HFF-Myc (cell line): ENCODE results near the gene SHROOM1.

Experiments
- DNase-seq: peaks from one replicate; pipeline ENCODE4 v3.0.0-alpha.2; 2011; ENCODE audit warnings: low read depth; ENCODE audit errors: extremely low read depth
- H3K4me3 ChIP-seq: replicated peaks from 2 replicates; pipeline ENCODE4 v1.5.1; 2011; ENCODE audit warnings: low read depth, mild to moderate bottlenecking, control low read depth, low read length
- TF ChIP-seq, protein P1 (sequence below): IDR thresholded peaks from 2 replicates; pipeline ENCODE4 v1.5.1; 2012; ENCODE audit warnings: mild to moderate bottlenecking, low read depth, low read length, control low read depth; ENCODE audit errors: missing control alignments

SHROOM1 gene

DNA sequence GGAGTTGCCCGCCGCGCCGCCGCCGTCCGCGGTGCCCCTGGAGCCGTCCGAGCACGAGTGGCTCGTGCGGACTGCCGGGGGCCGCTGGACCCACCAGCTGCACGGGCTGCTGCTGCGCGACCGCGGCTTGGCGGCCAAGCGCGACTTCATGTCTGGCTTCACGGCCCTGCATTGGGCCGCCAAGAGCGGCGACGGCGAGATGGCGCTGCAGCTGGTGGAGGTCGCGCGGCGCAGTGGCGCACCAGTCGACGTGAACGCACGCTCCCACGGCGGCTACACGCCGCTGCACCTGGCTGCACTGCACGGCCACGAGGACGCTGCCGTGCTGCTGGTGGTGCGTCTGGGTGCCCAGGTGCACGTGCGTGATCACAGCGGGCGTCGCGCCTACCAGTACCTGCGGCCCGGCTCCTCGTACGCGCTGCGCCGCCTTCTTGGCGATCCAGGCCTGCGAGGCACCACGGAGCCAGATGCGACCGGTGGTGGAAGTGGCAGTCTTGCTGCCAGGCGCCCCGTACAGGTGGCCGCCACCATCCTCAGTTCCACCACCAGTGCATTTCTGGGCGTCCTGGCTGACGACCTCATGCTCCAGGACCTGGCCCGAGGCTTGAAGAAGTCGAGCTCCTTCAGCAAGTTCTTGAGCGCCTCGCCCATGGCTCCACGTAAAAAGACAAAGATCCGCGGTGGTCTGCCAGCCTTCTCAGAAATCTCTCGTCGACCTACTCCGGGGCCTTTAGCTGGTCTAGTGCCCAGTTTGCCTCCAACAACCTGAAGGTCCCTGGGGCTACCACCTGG, 15.7 kb downstream of the SHROOM1 start:
- no peak overlapping the region for H3K4me3 ChIP-seq
- DNase-seq, result no peak
- TF ChIP-seq, protein P1, sequence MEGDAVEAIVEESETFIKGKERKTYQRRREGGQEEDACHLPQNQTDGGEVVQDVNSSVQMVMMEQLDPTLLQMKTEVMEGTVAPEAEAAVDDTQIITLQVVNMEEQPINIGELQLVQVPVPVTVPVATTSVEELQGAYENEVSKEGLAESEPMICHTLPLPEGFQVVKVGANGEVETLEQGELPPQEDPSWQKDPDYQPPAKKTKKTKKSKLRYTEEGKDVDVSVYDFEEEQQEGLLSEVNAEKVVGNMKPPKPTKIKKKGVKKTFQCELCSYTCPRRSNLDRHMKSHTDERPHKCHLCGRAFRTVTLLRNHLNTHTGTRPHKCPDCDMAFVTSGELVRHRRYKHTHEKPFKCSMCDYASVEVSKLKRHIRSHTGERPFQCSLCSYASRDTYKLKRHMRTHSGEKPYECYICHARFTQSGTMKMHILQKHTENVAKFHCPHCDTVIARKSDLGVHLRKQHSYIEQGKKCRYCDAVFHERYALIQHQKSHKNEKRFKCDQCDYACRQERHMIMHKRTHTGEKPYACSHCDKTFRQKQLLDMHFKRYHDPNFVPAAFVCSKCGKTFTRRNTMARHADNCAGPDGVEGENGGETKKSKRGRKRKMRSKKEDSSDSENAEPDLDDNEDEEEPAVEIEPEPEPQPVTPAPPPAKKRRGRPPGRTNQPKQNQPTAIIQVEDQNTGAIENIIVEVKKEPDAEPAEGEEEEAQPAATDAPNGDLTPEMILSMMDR, result no peak

DNA sequence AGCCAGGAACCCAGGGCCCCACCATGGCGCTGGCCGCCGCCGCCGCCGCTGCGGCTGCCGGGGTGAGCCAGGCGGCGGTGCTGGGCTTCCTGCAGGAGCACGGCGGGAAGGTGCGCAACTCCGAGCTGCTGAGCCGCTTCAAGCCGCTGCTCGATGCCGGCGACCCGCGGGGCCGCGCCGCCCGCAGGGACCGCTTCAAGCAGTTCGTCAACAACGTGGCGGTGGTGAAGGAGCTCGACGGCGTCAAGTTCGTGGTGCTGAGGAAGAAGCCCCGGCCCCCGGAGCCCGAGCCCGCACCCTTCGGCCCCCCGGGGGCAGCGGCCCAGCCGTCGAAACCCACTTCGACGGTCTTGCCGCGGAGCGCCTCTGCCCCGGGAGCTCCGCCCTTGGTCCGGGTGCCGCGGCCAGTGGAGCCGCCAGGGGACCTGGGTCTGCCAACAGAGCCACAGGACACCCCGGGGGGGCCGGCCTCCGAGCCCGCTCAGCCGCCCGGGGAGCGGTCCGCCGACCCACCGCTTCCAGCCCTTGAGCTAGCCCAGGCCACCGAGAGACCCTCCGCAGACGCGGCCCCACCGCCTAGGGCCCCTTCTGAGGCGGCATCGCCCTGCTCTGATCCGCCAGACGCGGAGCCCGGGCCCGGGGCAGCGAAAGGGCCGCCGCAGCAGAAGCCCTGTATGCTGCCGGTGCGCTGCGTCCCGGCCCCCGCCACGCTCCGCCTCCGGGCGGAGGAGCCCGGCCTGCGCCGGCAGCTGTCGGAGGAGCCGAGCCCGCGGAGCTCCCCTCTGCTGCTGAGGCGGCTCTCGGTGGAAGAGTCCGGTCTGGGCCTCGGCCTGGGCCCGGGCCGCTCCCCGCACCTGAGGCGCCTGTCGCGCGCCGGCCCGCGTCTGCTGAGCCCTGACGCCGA, 16.6 kb downstream of the SHROOM1 start:
- H3K4me3 ChIP-seq, result no peak overlapping the region

DNA sequence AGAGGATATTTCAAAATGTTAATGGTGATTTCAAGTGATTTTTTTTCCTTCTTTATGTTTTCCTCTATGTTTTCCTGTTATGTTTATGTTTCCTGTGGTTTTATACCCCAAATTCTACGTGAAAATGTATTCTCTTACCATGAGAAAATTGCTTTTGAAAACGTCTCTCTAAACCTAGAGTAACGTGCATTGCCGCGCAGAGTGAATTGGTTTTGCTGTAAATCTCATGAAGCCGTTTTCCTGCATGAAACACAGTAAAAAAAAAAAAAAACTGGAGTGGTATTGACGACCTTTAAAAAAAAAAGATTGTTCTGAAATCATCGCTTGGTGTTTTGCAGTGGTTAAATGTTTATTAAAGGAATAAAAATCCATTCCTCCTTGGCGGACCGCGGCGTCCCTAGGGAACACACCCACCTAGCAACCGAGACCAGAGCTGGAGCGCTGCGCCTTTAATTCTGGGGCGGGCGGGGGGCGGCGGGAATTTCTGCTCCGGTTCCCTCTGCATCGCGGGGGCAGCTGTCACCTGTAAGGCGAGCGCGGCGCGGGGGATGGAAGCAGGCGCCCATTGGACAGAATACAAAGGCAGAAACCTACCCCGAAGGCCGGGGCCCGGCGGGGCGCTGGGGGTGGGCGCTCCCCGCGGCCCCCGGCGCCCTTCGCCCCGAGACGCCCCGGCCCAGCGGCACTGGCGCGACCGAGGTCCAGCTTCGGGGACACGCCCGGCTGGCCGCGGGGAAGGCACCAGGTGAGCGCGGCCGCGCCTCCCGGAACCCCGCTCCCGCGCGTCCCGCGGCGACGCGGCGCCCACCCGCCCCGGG, 17.5 kb downstream of the SHROOM1 start, which contains the start of gene SOWAHA:
Gene SOWAHA (plus strand): TSS at position 522 of the 818 bp plus-strand sequence. CDS start 320 bp downstream, outside the sequence.
- no peak within 1 kb of the TSS for H3K4me3 ChIP-seq
- TF ChIP-seq, protein P1, result no peak
- no peak for DNase-seq

More for the DNA sequence above, 16.6 kb downstream of the SHROOM1 start:
- TF ChIP-seq, protein P1, result no peak
- no peak for DNase-seq

DNA sequence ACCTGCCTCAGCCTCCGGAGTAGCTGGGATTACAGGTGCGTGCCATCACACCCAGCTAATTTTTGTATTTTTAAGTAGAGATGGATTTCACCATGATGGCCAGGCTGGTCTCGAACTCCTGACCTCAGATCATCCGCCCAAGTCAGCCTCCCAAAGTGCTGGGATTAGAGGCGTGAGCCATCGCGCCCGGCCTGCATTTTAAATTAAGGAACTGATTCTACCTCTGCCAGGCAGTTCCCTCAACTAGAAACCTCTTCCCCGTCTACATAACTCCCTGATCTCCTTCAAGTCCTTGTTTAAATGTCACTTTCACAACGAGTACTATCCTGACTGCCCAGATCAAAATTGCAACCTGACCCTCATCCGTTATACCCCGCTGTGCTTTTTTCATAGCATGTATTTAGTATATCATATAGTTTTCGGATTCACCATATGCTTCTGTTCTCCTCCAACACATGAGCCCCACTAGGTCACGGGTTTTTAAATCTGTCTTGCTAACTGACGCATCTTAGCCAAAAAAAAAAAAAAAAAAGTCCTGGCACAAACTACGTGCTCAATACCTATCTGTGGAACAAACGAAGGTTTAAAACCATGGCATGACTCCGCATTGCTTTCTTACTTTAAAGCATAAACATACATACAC, 18.2 kb downstream of the SHROOM1 start:
- DNase-seq, result no peak
- H3K4me3 ChIP-seq, result no peak overlapping the region
- TF ChIP-seq, protein P1, result no peak

DNA sequence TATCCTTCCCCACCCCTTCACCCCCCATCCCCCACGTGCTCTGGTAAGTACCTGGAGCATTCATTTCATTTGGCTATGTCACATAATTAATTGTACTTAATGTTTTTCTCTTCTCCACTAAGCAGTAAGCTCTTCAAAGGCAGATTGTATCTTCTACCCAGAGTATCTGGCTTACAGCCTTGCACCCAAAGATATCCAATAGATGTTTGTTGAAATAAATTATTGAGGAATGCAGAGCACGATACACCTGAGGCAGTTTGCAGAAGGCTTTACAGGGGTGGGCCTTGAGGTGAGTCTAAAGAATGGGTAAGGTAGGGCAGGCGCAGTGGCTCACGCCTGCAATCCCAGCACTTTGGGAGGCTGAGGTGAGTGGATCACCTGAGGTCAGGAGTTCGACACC, 19.8 kb downstream of the SHROOM1 start:
- no peak for DNase-seq
- TF ChIP-seq, protein P1, result no peak

DNA sequence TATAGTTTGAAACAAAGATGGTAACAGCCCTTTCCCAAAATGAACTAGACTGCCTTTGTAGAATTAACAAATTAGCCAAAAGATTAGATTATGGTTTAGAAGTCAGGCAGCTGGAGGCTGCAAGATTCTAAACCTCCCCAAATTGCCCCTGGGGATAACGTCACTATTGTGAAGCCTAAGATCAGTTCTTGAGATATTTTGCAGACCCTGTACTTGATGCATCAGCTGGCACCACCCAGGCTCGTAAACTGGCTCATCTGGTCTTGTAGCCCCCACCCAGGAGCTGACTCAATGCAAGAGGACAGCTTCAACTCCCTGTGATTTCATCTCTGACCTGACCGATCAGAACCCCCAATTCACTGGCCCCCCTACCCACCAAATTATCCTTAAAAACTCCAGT, 21.6 kb downstream of the SHROOM1 start:
- TF ChIP-seq, protein P1, result no peak
- H3K4me3 ChIP-seq, result no peak overlapping the region
- no peak for DNase-seq

More for the DNA sequence above, 19.8 kb downstream of the SHROOM1 start:
- no peak overlapping the region for H3K4me3 ChIP-seq
